NCI-H82 treated with DMSO at 0.1 percent for 48 hours (cell line): ENCODE data around the gene KCNN4.

Source experiments
- DNase-seq: peaks from one replicate; lab custom pipeline; 2025; ENCODE audit not compliant: unreplicated experiment; lab: John Stamatoyannopoulos, UW

KCNN4 gene

GRCh38 chr19:43751466-43752220, 29.1 kb downstream of the KCNN4 start:
- DNase-seq: no peak

GRCh38 chr19:43749898-43750297, 30.9 kb downstream of the KCNN4 start:
- DNase-seq: no peak

- DNase-seq: no peak
Observed at GRCh38 chr19:43749152-43749551, 31.6 kb downstream of the KCNN4 start.

GRCh38 chr19:43748685-43749084, 32.1 kb downstream of the KCNN4 start:
- no peak for DNase-seq

- no peak for DNase-seq
Observed at GRCh38 chr19:43748205-43748594, 32.6 kb downstream of the KCNN4 start.

GRCh38 chr19:43747557-43748204, 33.1 kb downstream of the KCNN4 start:
- DNase-seq: no peak

GRCh38 chr19:43743059-43743458, 37.7 kb downstream of the KCNN4 start:
- no peak for DNase-seq

GRCh38 chr19:43741075-43741825, 39.5 kb downstream of the KCNN4 start:
- DNase-seq: no peak

GRCh38 chr19:43739439-43740235, 41.1 kb downstream of the KCNN4 start:
- DNase-seq: no peak

GRCh38 chr19:43738780-43739211, 42.0 kb downstream of the KCNN4 start:
- no peak for DNase-seq

- no peak for DNase-seq
Observed at GRCh38 chr19:43735957-43736356, 44.8 kb downstream of the KCNN4 start.

GRCh38 chr19:43735013-43735412, 45.8 kb downstream of the KCNN4 start:
- no peak for DNase-seq

GRCh38 chr19:43731846-43732245, 48.9 kb downstream of the KCNN4 start:
- no peak for DNase-seq

- DNase-seq: no peak
Observed at GRCh38 chr19:43731346-43731745, 49.4 kb downstream of the KCNN4 start.

- DNase-seq: no peak
Observed at GRCh38 chr19:43729919-43730318, 50.9 kb downstream of the KCNN4 start.

GRCh38 chr19:43727593-43727853, 53.2 kb downstream of the KCNN4 start:
- no peak for DNase-seq

GRCh38 chr19:43726736-43727592, 53.8 kb downstream of the KCNN4 start:
- DNase-seq: no peak

- DNase-seq: no peak
Observed at GRCh38 chr19:43725468-43725867, 55.3 kb downstream of the KCNN4 start.

GRCh38 chr19:43724896-43725295, 55.9 kb downstream of the KCNN4 start:
- DNase-seq: no peak

- no peak for DNase-seq
Observed at GRCh38 chr19:43723588-43723987, 57.2 kb downstream of the KCNN4 start.
